ENCODE data around the gene EYA2.

EYA2 gene

GRCh38 chr20:47063407-47063806 lies 168.8 kb downstream of the EYA2 start:
- DNase-seq (ENCODE audit: low read depth in 2 of 2), result no peak

- no peak for DNase-seq (ENCODE audit: low read depth in 2 of 2)
Measured at GRCh38 chr20:47063808-47064207, 169.2 kb downstream of the EYA2 start.

- no peak for DNase-seq (ENCODE audit: low read depth in 2 of 2)
Measured at GRCh38 chr20:47066484-47067270, 172.0 kb downstream of the EYA2 start.

GRCh38 chr20:47067776-47068175 lies 173.1 kb downstream of the EYA2 start:
- no peak for DNase-seq (ENCODE audit: low read depth in 2 of 2)

- no peak for DNase-seq (ENCODE audit: low read depth in 2 of 2)
Measured at GRCh38 chr20:47070176-47070575, 175.5 kb downstream of the EYA2 start.

- DNase-seq (ENCODE audit: low read depth in 2 of 2), result no peak
Measured at GRCh38 chr20:47071646-47072185, 177.1 kb downstream of the EYA2 start.

- no peak for DNase-seq (ENCODE audit: low read depth in 2 of 2)
Measured at GRCh38 chr20:47073766-47074475, 179.3 kb downstream of the EYA2 start.

- no peak for DNase-seq (ENCODE audit: low read depth in 2 of 2)
Measured at GRCh38 chr20:47075263-47075662, 180.6 kb downstream of the EYA2 start.

GRCh38 chr20:47079047-47079446 lies 184.4 kb downstream of the EYA2 start:
- DNase-seq (ENCODE audit: low read depth in 2 of 2), result no peak

GRCh38 chr20:47080365-47080764 lies 185.7 kb downstream of the EYA2 start:
- no peak for DNase-seq (ENCODE audit: low read depth in 2 of 2)

- no peak for DNase-seq (ENCODE audit: low read depth in 2 of 2)
Measured at GRCh38 chr20:47086316-47086715, 191.7 kb downstream of the EYA2 start.

GRCh38 chr20:47088335-47088734 lies 193.7 kb downstream of the EYA2 start:
- no peak for DNase-seq (ENCODE audit: low read depth in 2 of 2)

GRCh38 chr20:47089151-47089550 lies 194.5 kb downstream of the EYA2 start:
- no peak for DNase-seq (ENCODE audit: low read depth in 2 of 2)

GRCh38 chr20:47090835-47091234 lies 196.2 kb downstream of the EYA2 start:
- DNase-seq (ENCODE audit: low read depth in 2 of 2), result no peak

- no peak for DNase-seq (ENCODE audit: low read depth in 2 of 2)
Measured at GRCh38 chr20:47093320-47093966, 198.8 kb downstream of the EYA2 start.

GRCh38 chr20:47095690-47096089 lies 201.0 kb downstream of the EYA2 start:
- DNase-seq (ENCODE audit: low read depth in 2 of 2), result no peak

GRCh38 chr20:47097691-47098622 lies 203.3 kb downstream of the EYA2 start:
- DNase-seq (ENCODE audit: low read depth in 2 of 2), result no peak

- DNase-seq (ENCODE audit: low read depth in 2 of 2), result no peak
Measured at GRCh38 chr20:47099093-47099492, 204.4 kb downstream of the EYA2 start.

- DNase-seq (ENCODE audit: low read depth in 2 of 2), result no peak
Measured at GRCh38 chr20:47099825-47100441, 205.3 kb downstream of the EYA2 start.

GRCh38 chr20:47102629-47103028 lies 208.0 kb downstream of the EYA2 start:
- no peak for DNase-seq (ENCODE audit: low read depth in 2 of 2)

- DNase-seq (ENCODE audit: low read depth in 2 of 2), result no peak
Measured at GRCh38 chr20:47106786-47107185, 212.1 kb downstream of the EYA2 start.

Data from stimulated activated CD8-positive, alpha-beta memory T cell treated with anti-CD3 and anti-CD28 coated beads, Interleukin-7, amount 100 ng/mL, for 1 hour (primary cell).